HEK293 (cell line): ENCODE data around the gene CASZ1.

Experiments
- CTCF ChIA-PET: fragments of 350-600 bp; formaldehyde crosslinking; extraction: SDS; loops from one replicate; lab custom pipeline; 2021; ENCODE audit warnings: antibody characterized with exemption; lab: Yijun Ruan, JAX
- POLR2A ChIA-PET: fragments of 300-600 bp; formaldehyde crosslinking; extraction: SDS; loops from one replicate; lab custom pipeline; 2020; ENCODE audit warnings: antibody characterized with exemption, inconsistent platforms; lab: Yijun Ruan, JAX
- H3K27ac ChIP-seq: fragments of 200-500 bp; sonication (Bioruptor generic); 2 replicates; pipeline ENCODE4 v1.5.1; 2014; ENCODE audit warnings: low read depth, low read length, control low read depth, inconsistent platforms; ENCODE audit errors: extremely low read depth
- H3K36me3 ChIP-seq, 2 experiments: fragments of 200-500 bp in 1 of 2; sonication (Bioruptor generic) in 1 of 2; 1 replicate in 1 of 2; 2 replicates in 1 of 2; pipeline ENCODE4 v1.5.1; 2014 to 2017; ENCODE audit warnings: inconsistent platforms in 2 of 2, low read length in 2 of 2; ENCODE audit not compliant: control insufficient read depth in 2 of 2, insufficient read depth in 1 of 2
- H3K4me1 ChIP-seq: fragments of 200-500 bp; sonication (Bioruptor generic); 2 replicates; pipeline ENCODE4 v1.5.1; 2014; ENCODE audit warnings: mild to moderate bottlenecking, low read length, inconsistent platforms; ENCODE audit not compliant: control insufficient read depth, insufficient read depth
- H3K4me3 ChIP-seq: 2 replicates; pipeline ENCODE4 v1.5.1; 2011; ENCODE audit warnings: low read depth, mild to moderate bottlenecking, control low read depth, low read length, moderate library complexity
- H3K9me3 ChIP-seq: fragments of 200-500 bp; sonication (Bioruptor generic); 2 replicates; pipeline ENCODE4 v1.5.1; 2014; ENCODE audit warnings: low read depth, low read length, inconsistent platforms; ENCODE audit not compliant: control insufficient read depth, insufficient read depth
- HIC1 ChIP-seq: fragments of 450-650 bp; formaldehyde crosslinking; IDR thresholded peaks from 2 replicates; pipeline ENCODE4 v1.5.1; 2016; ENCODE audit warnings: missing biosample characterization, missing genetic modification characterization
- MEIS1 ChIP-seq: sonication (generic); formaldehyde crosslinking; IDR thresholded peaks from 2 replicates; pipeline ENCODE4 v1.8.1; 2022; ENCODE audit warnings: missing genetic modification reagents, mild to moderate bottlenecking, borderline replicate concordance
- SP3 ChIP-seq: fragments of 450-650 bp; formaldehyde crosslinking; IDR thresholded peaks from 2 replicates; pipeline ENCODE4 v1.5.1; 2016; ENCODE audit warnings: missing biosample characterization, missing genetic modification characterization
- ZBTB44 ChIP-seq: fragments of 450-650 bp; IDR thresholded peaks from 2 replicates; pipeline ENCODE4 v1.5.1; 2018; ENCODE audit warnings: missing biosample characterization, mild to moderate bottlenecking, missing genetic modification characterization
- ZFP3 ChIP-seq: fragments of 450-650 bp; formaldehyde crosslinking; IDR thresholded peaks from 2 replicates; pipeline ENCODE4 v1.5.1; 2016; ENCODE audit warnings: low read depth, missing biosample characterization, missing genetic modification characterization
- ZNF114 ChIP-seq: fragments of 450-650 bp; formaldehyde crosslinking; IDR thresholded peaks from 2 replicates; pipeline ENCODE4 v1.5.0; 2017; ENCODE audit warnings: missing biosample characterization, missing genetic modification characterization
- ZNF146 ChIP-seq: fragments of 450-650 bp; formaldehyde crosslinking; IDR thresholded peaks from 2 replicates; pipeline ENCODE4 v1.5.1; 2016; ENCODE audit warnings: missing biosample characterization, missing genetic modification characterization
- ZNF148 ChIP-seq: fragments of 450-650 bp; formaldehyde crosslinking; IDR thresholded peaks from 2 replicates; pipeline ENCODE4 v1.5.0; 2017; ENCODE audit warnings: missing biosample characterization, missing genetic modification characterization, borderline replicate concordance
- ZNF155 ChIP-seq: fragments of 450-650 bp; formaldehyde crosslinking; IDR thresholded peaks from 2 replicates; pipeline ENCODE4 v1.5.1; 2016; ENCODE audit warnings: missing biosample characterization, missing genetic modification characterization
- ZNF2 ChIP-seq: fragments of 450-650 bp; formaldehyde crosslinking; IDR thresholded peaks from 2 replicates; pipeline ENCODE4 v1.5.1; 2016; ENCODE audit warnings: missing biosample characterization, missing genetic modification characterization
- ZNF214 ChIP-seq: fragments of 450-650 bp; formaldehyde crosslinking; IDR thresholded peaks from 2 replicates; pipeline ENCODE4 v1.5.1; 2017; ENCODE audit warnings: missing biosample characterization, mild to moderate bottlenecking, missing genetic modification characterization, borderline replicate concordance
- ZNF362 ChIP-seq: fragments of 450-650 bp; formaldehyde crosslinking; IDR thresholded peaks from 2 replicates; pipeline ENCODE4 v1.5.1; 2016; ENCODE audit warnings: missing biosample characterization, missing genetic modification characterization
- ZNF510 ChIP-seq: fragments of 450-650 bp; formaldehyde crosslinking; IDR thresholded peaks from 2 replicates; pipeline ENCODE4 v1.5.1; 2018; ENCODE audit warnings: mild to moderate bottlenecking, missing genetic modification characterization, missing biosample characterization; ENCODE audit not compliant: insufficient replicate concordance
- ZNF549 ChIP-seq: fragments of 450-650 bp; IDR thresholded peaks from 2 replicates; pipeline ENCODE4 v1.5.1; 2018; ENCODE audit warnings: missing biosample characterization, missing genetic modification characterization, mild to moderate bottlenecking, inconsistent platforms, moderate library complexity
- ZNF707 ChIP-seq: fragments of 450-650 bp; formaldehyde crosslinking; IDR thresholded peaks from 2 replicates; pipeline ENCODE4 v1.5.1; 2016; ENCODE audit warnings: missing biosample characterization, missing genetic modification characterization
- ZNF792 ChIP-seq: fragments of 450-650 bp; formaldehyde crosslinking; IDR thresholded peaks from 2 replicates; pipeline ENCODE4 v1.5.1; 2016; ENCODE audit warnings: missing biosample characterization, missing genetic modification characterization
- ZNF837 ChIP-seq: fragments of 450-650 bp; formaldehyde crosslinking; IDR thresholded peaks from 2 replicates; pipeline ENCODE4 v1.5.1; 2016; ENCODE audit warnings: missing biosample characterization, missing genetic modification characterization
- TF ChIP-seq, protein P1 (sequence below): fragments of 450-650 bp; formaldehyde crosslinking; IDR thresholded peaks from 2 replicates; pipeline ENCODE4 v1.5.1; 2017; ENCODE audit warnings: missing biosample characterization, mild to moderate bottlenecking, missing genetic modification characterization, moderate library complexity
- TF ChIP-seq, protein P2 (sequence below): fragments of 450-650 bp; formaldehyde crosslinking; IDR thresholded peaks from 2 replicates; pipeline ENCODE4 v1.5.1; 2016; ENCODE audit warnings: missing biosample characterization, missing genetic modification characterization

Gene CASZ1

DNA sequence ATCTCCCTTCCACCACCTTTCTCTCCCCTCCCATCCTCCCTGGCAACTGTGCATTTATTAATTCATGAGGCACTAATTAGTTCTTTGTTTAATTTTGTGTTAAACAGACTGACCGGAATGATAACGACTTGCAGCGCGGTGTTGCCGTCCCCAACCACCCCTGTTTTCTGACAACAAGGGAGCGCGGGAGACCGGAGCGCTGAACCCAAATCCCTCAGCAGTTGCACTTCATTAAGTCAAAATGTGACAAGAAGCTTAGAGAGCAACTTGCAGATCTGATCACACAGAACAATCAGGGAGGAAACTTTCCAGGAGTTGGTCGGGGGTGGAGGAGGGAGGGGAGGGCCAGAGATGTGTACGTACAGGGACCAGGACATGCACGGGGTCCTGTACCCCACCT is 89.2 kb downstream of the CASZ1 start:
- no peaks in the 10 kb centered on the region for H3K9me3 ChIP-seq
- ChIA-PET CTCF (interaction anchor here (0.6 kb wide), 1 partner anchor 969 kb away, joined by 3 read pairs; no protein-coding TSS in a partner anchor), POLR2A (interaction anchor here (0.5 kb wide), 1 partner anchor 208 kb away, joined by 6 read pairs; no protein-coding TSS in a partner anchor)
- no peak for TF ChIP-seq ZNF362 (tag by site-specific recombination)
- TF ChIP-seq HIC1 (tag by site-specific recombination): no peak
- TF ChIP-seq ZNF148 (tag by site-specific recombination): no peak
- no peak for TF ChIP-seq ZNF146 (tag by site-specific recombination)
- TF ChIP-seq MEIS1: no peak
- TF ChIP-seq ZNF792: no peak
- TF ChIP-seq, protein P1, sequence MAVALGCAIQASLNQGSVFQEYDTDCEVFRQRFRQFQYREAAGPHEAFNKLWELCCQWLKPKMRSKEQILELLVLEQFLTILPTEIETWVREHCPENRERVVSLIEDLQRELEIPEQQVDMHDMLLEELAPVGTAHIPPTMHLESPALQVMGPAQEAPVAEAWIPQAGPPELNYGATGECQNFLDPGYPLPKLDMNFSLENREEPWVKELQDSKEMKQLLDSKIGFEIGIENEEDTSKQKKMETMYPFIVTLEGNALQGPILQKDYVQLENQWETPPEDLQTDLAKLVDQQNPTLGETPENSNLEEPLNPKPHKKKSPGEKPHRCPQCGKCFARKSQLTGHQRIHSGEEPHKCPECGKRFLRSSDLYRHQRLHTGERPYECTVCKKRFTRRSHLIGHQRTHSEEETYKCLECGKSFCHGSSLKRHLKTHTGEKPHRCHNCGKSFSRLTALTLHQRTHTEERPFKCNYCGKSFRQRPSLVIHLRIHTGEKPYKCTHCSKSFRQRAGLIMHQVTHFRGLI (tag by site-specific recombination): no peak
- TF ChIP-seq ZBTB44 (tag by site-specific recombination): no peak
- TF ChIP-seq ZNF214 (tag by site-specific recombination): no peak
- no peak for TF ChIP-seq ZNF510 (tag by site-specific recombination)
- no peak for TF ChIP-seq ZNF114 (tag by site-specific recombination)
- no peak overlapping the region for H3K4me3 ChIP-seq
- H3K27ac ChIP-seq: no peak overlapping the region
- H3K36me3 ChIP-seq: no peaks in the 10 kb centered on the region
- H3K4me1 ChIP-seq: no peaks in the 10 kb centered on the region

GRCh38 chr1:10706376-10706913 is 90.0 kb downstream of the CASZ1 start:
- CTCF ChIA-PET: interaction anchor here (0.6 kb wide), 1 partner anchor 970 kb away, joined by 3 read pairs; no protein-coding TSS in a partner anchor
- H3K27ac ChIP-seq: no peak overlapping the region
- H3K4me1 ChIP-seq: no peaks in the 10 kb centered on the region
- POLR2A ChIA-PET: interaction anchor here (0.5 kb wide), 1 partner anchor 207 kb away, joined by 6 read pairs; no protein-coding TSS in a partner anchor
- H3K9me3 ChIP-seq: no peaks in the 10 kb centered on the region
- no peak for TF ChIP-seq SP3 (tag by site-specific recombination)
- no peak for TF ChIP-seq ZNF707
- no peak for TF ChIP-seq ZNF549 (tag by site-specific recombination)
- no peak for TF ChIP-seq ZNF2 (tag by site-specific recombination)
- TF ChIP-seq ZNF837 (tag by site-specific recombination): no peak
- no peak for TF ChIP-seq ZFP3 (tag by site-specific recombination)
- TF ChIP-seq, protein P2, sequence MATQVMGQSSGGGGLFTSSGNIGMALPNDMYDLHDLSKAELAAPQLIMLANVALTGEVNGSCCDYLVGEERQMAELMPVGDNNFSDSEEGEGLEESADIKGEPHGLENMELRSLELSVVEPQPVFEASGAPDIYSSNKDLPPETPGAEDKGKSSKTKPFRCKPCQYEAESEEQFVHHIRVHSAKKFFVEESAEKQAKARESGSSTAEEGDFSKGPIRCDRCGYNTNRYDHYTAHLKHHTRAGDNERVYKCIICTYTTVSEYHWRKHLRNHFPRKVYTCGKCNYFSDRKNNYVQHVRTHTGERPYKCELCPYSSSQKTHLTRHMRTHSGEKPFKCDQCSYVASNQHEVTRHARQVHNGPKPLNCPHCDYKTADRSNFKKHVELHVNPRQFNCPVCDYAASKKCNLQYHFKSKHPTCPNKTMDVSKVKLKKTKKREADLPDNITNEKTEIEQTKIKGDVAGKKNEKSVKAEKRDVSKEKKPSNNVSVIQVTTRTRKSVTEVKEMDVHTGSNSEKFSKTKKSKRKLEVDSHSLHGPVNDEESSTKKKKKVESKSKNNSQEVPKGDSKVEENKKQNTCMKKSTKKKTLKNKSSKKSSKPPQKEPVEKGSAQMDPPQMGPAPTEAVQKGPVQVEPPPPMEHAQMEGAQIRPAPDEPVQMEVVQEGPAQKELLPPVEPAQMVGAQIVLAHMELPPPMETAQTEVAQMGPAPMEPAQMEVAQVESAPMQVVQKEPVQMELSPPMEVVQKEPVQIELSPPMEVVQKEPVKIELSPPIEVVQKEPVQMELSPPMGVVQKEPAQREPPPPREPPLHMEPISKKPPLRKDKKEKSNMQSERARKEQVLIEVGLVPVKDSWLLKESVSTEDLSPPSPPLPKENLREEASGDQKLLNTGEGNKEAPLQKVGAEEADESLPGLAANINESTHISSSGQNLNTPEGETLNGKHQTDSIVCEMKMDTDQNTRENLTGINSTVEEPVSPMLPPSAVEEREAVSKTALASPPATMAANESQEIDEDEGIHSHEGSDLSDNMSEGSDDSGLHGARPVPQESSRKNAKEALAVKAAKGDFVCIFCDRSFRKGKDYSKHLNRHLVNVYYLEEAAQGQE (tag by site-specific recombination): no peak
- no peak for TF ChIP-seq ZNF155 (tag by site-specific recombination)
- no peak overlapping the region for H3K4me3 ChIP-seq
- no peaks in the 10 kb centered on the region for H3K36me3 ChIP-seq
